ENCODE data around the gene MELTF. TPM values are rescaled to one million over a fixed set of nuclear protein-coding genes. Genes with fewer than 3 reads are reported as not detected.

The MELTF gene
- total and polyA plus RNA-seq, 8 donors: 4.0 to 8.4 (median 5.6) TPM

- no peak overlapping the region for H3K27ac ChIP-seq
- DNase-seq: peak in 1 of 4 donors; percentile 75
- intact Hi-C loops (cut with DNase I): loop anchor here in 1 of 2 donors (10.0 kb wide), 1 partner anchor 166 kb away; no protein-coding TSS in a partner anchor
- no peaks in the 10 kb centered on the region for H3K36me3 ChIP-seq
- H3K4me3 ChIP-seq: no peak overlapping the region
- H3K27me3 ChIP-seq: no peaks in the 10 kb centered on the region
- H3K9me3 ChIP-seq: no peaks in the 10 kb centered on the region
- TF ChIP-seq, protein P1, sequence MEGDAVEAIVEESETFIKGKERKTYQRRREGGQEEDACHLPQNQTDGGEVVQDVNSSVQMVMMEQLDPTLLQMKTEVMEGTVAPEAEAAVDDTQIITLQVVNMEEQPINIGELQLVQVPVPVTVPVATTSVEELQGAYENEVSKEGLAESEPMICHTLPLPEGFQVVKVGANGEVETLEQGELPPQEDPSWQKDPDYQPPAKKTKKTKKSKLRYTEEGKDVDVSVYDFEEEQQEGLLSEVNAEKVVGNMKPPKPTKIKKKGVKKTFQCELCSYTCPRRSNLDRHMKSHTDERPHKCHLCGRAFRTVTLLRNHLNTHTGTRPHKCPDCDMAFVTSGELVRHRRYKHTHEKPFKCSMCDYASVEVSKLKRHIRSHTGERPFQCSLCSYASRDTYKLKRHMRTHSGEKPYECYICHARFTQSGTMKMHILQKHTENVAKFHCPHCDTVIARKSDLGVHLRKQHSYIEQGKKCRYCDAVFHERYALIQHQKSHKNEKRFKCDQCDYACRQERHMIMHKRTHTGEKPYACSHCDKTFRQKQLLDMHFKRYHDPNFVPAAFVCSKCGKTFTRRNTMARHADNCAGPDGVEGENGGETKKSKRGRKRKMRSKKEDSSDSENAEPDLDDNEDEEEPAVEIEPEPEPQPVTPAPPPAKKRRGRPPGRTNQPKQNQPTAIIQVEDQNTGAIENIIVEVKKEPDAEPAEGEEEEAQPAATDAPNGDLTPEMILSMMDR (IDR thresholded peaks at IDR 0.05): no peak
- H3K4me1 ChIP-seq: peaks cover 0 to 6% of the 10 kb centered on the region in 2 donors
- ATAC-seq: no peak
Observed at GRCh38 chr3:197008436-197009209, 21.0 kb downstream of the MELTF start.

DNA sequence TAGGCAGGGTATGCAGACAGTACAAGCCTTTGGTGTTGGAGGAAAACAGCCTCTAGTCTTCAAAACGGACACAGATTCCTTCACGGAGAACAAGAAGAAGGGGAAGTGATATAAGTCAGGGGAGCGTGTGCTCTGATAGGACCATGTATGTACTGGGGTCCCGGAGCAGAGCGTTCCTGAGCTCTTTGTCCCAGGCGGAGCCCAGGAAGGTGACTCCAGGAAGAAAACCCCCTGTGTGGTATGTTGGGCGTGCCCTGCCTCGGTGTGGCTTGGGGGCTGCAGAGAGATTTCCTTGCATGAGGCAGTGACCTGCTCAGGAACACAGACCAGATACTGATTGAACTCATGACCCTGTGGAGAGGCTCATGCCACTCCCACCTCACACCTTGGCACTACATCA is 21.7 kb downstream of the MELTF start:
- ATAC-seq (no peak), DNase-seq (peak in 1 of 4 donors; percentile 32)
- Histone ChIP-seq H3K9me3 (no peaks in the 10 kb centered on the region), H3K36me3 (no peaks in the 10 kb centered on the region), H3K4me3 (no peak overlapping the region), H3K27ac (no peak overlapping the region), H3K4me1 (peaks cover 0 to 8% of the 10 kb centered on the region in 2 donors), H3K27me3 (no peaks in the 10 kb centered on the region)
- intact Hi-C loops (cut with DNase I): loop anchor here in 1 of 2 donors (10.0 kb wide), 1 partner anchor 167 kb away; no protein-coding TSS in a partner anchor
- TF ChIP-seq, protein P1 (IDR thresholded peaks at IDR 0.05): no peak

DNA sequence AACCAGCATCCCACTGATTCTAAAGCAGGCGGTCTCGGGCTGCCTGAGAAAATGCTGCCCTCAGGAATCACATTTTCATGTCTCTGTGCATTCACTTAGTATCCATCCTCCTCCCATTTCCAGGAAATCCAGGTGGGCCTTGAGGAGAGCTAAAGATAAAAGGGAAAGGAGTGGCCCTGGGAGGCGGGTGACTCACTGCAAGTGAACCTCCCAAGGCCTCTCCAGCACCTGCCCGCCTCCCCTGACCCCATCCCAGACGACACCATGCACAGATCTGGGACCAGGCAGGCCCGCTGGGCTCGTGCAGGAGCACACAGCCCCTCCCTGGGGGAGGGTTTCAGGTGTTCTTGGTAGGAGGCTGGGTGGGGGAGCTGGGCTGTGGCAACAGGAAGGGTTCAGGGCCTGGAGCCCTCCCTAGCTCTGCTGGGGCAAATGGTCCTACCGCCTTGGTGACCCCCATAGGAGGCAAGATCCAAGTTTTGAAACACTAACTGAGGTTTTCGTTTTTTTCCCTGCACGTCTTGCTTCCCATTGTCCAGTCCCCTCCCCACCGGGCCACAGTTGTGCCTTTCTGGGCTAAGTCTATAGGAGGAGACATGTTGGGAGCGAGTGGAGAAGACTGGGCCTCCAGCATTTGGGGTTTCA is 22.2 kb downstream of the MELTF start:
- H3K4me3 ChIP-seq: no peak overlapping the region
- intact Hi-C loops (cut with DNase I): loop anchor here in 1 of 2 donors (10.0 kb wide), 1 partner anchor 167 kb away; no protein-coding TSS in a partner anchor
- DNase-seq (peak in 1 of 4 donors; percentile 56), ATAC-seq (no peak)
- H3K27me3 ChIP-seq: no peaks in the 10 kb centered on the region
- H3K36me3 ChIP-seq: no peaks in the 10 kb centered on the region
- no peaks in the 10 kb centered on the region for H3K9me3 ChIP-seq
- H3K27ac ChIP-seq: no peak overlapping the region
- peaks cover 0 to 10% of the 10 kb centered on the region in 2 donors for H3K4me1 ChIP-seq
- TF ChIP-seq, protein P1 (IDR thresholded peaks at IDR 0.05): no peak

GRCh38 chr3:197006860-197007259 is 22.8 kb downstream of the MELTF start:
- no peaks in the 10 kb centered on the region for H3K9me3 ChIP-seq
- intact Hi-C loops (cut with DNase I): loop anchor here in 1 of 2 donors (10.0 kb wide), 1 partner anchor 168 kb away; no protein-coding TSS in a partner anchor
- H3K36me3 ChIP-seq: no peaks in the 10 kb centered on the region
- TF ChIP-seq, protein P1 (IDR thresholded peaks at IDR 0.05): no peak
- ATAC-seq: no peak
- peaks cover 0 to 15% of the 10 kb centered on the region in 2 donors for H3K4me1 ChIP-seq
- no peak for DNase-seq
- H3K4me3 ChIP-seq: no peak overlapping the region
- no peaks in the 10 kb centered on the region for H3K27me3 ChIP-seq
- no peak overlapping the region for H3K27ac ChIP-seq

- H3K36me3 ChIP-seq: no peaks in the 10 kb centered on the region
- no peaks in the 10 kb centered on the region for H3K9me3 ChIP-seq
- TF ChIP-seq, protein P1 (IDR thresholded peaks at IDR 0.05): no peak
- H3K27me3 ChIP-seq: no peaks in the 10 kb centered on the region
- H3K27ac ChIP-seq: no peak overlapping the region
- peaks cover 0 to 17% of the 10 kb centered on the region in 2 donors for H3K4me1 ChIP-seq
- H3K4me3 ChIP-seq: no peak overlapping the region
- intact Hi-C loops (cut with DNase I): loop anchor here in 1 of 2 donors (10.0 kb wide), 1 partner anchor 168 kb away; no protein-coding TSS in a partner anchor
- ATAC-seq (no peak), DNase-seq (peak in 1 of 4 donors; percentile 75)
Observed at GRCh38 chr3:197006446-197006845, 23.2 kb downstream of the MELTF start.
